ENCODE results near the gene GINS2. TPM values are rescaled to one million over a fixed set of nuclear protein-coding genes. Genes with fewer than 3 reads are reported as not detected.

The GINS2 gene
- total and polyA plus RNA-seq, 11 donors = 0.15 to 4.2 (median 0.53) TPM; not detected in 1

GRCh38 chr16:85661740-85662481 is 26.8 kb downstream of the GINS2 start:
- no peak for TF ChIP-seq POLR2A (IDR thresholded peaks at IDR 0.05)
- TF ChIP-seq, protein P1, sequence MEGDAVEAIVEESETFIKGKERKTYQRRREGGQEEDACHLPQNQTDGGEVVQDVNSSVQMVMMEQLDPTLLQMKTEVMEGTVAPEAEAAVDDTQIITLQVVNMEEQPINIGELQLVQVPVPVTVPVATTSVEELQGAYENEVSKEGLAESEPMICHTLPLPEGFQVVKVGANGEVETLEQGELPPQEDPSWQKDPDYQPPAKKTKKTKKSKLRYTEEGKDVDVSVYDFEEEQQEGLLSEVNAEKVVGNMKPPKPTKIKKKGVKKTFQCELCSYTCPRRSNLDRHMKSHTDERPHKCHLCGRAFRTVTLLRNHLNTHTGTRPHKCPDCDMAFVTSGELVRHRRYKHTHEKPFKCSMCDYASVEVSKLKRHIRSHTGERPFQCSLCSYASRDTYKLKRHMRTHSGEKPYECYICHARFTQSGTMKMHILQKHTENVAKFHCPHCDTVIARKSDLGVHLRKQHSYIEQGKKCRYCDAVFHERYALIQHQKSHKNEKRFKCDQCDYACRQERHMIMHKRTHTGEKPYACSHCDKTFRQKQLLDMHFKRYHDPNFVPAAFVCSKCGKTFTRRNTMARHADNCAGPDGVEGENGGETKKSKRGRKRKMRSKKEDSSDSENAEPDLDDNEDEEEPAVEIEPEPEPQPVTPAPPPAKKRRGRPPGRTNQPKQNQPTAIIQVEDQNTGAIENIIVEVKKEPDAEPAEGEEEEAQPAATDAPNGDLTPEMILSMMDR (IDR thresholded peaks at IDR 0.05) = no peak
- no peak overlapping the region for H3K4me3 ChIP-seq
- H3K9me3 ChIP-seq = no peaks in the 10 kb centered on the region
- ATAC-seq = no peak
- no peaks in the 10 kb centered on the region for H3K27me3 ChIP-seq
- 94 to 96% (median 95%) methylated on average over 23 to 26 of the region's 26 CpGs for whole genome bisulfite sequencing, 4 donors
- peak in 2 of 5 donors; percentile 24 to 58 for DNase-seq
- intact Hi-C loops (cut with DNase I) = loop anchor here in 5 of 10 donors (2.0 to 5.0 kb wide), 2 partner anchors 55 kb away; no protein-coding TSS in a partner anchor
- peaks cover 0 to 18% (median 9%) of the 10 kb centered on the region in 12 donors for H3K4me1 ChIP-seq
- H3K27ac ChIP-seq = no peak overlapping the region
- peaks cover 0 to 96% (median 79%) of the 10 kb centered on the region in 9 donors for H3K36me3 ChIP-seq

DNA sequence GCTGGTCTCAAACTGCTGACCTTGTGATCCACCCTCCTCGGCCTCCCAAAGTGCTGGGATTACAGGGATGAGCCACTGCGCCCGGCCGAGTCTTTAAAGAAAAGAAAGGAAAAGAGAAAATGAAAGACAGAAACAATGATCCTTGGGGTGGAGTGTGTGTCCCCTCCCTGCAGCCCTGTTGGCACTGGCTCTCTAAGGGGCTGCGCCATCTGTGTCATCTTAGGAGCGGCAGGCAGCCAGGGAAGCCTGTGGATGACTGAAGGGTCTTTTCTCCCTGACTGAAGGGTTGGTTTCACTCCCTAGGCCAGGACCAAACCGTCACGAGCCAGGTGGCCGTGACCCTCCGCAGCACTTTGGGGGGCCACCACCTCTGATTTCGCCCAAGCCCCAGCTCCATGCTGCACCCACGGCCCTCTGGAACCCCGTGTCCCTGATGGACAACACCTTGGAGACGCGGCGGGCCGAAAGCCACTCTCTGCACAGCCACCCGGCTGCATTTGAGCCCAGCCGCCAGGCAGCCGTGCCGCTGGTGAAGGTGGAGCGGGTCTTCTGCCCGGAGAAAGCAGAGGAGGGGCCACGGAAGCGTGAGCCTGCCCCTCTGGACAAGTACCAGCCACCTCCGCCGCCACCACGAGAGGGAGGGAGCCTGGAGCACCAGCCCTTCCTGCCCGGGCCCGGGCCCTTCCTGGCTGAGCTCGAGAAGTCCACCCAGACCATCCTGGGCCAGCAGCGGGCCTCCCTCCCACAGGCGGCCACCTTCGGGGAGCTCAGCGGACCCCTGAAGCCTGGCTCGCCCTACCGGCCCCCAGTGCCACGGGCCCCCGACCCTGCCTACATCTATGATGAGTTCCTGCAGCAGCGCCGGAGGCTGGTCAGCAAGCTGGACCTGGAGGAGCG is 27.7 kb downstream of the GINS2 start:
- no peak for TF ChIP-seq POLR2A (IDR thresholded peaks at IDR 0.05)
- TF ChIP-seq, protein P1 (IDR thresholded peaks at IDR 0.05) = no peak
- DNase-seq = peak in 3 of 5 donors; percentile 27 to 65 (median 33)
- no peak for ATAC-seq
- no peaks in the 10 kb centered on the region for H3K9me3 ChIP-seq
- H3K4me1 ChIP-seq = peaks cover 0 to 18% (median 9%) of the 10 kb centered on the region in 12 donors
- H3K4me3 ChIP-seq = no peak overlapping the region
- no peak overlapping the region for H3K27ac ChIP-seq
- intact Hi-C loops (cut with DNase I) = loop anchor here in 5 of 10 donors (2.0 to 5.0 kb wide), 2 partner anchors 56 kb away; no protein-coding TSS in a partner anchor
- H3K36me3 ChIP-seq = peaks cover 0 to 96% (median 79%) of the 10 kb centered on the region in 9 donors
- WGBS, 4 donors = 92 to 97% (median 95%) methylated on average over 22 to 42 of the region's 42 CpGs
- no peaks in the 10 kb centered on the region for H3K27me3 ChIP-seq

DNA sequence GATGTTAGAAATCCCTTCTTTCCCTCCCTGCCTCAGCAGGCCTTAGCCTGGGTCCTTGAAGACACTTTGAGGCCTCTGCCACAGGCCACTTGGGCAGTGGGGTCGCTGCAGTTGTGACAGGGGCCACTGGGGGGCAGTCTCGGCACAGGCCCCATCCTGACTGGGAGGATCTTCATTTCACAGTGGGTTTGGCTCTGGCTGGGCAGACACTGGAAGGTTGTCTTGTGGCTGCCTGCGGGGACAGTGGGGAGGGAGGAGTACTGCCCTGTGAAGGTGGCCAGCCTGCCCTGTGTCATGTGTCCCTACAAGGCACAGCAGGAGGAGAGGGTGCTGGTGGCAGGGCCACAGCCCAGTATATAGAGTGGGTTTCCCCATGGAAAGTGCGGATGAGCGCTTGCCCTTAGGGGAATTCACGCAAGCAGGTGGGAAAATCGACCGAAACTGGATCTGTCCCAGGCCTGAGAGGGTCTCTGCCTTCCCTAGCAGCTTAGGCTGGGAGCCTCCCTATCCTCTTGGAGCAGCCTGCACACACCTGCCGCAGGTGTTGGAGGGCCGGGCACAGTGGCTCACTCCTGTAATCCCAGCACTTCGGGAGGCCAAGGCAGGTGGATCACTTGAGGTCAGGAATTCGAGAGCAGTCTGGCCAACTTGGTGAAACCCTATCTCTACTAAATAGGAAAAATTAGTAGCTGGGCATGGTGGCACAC is 28.8 kb downstream of the GINS2 start:
- Histone ChIP-seq H3K4me1 (peaks cover 0 to 18% (median 9%) of the 10 kb centered on the region in 12 donors), H3K27me3 (no peaks in the 10 kb centered on the region), H3K36me3 (peaks cover 0 to 96% (median 78%) of the 10 kb centered on the region in 9 donors), H3K27ac (peak overlapping the region in 9 of 12 donors; percentile 13 to 67 (median 38)), H3K4me3 (no peak overlapping the region), H3K9me3 (no peaks in the 10 kb centered on the region)
- TF ChIP-seq, protein P1 (IDR thresholded peaks at IDR 0.05) = peak; percentile 86 to 97 (median 90)
- TF ChIP-seq POLR2A (IDR thresholded peaks at IDR 0.05) = no peak
- peak; percentile 66 to 85 (median 73) for DNase-seq
- ATAC-seq = peak; percentile 87 to 95 (median 90)
- WGBS, 4 donors = 67 to 73% (median 71%) methylated on average over 12 of the region's 12 CpGs
- intact Hi-C loops (cut with DNase I) = loop anchor here in 6 of 10 donors (2.0 to 5.0 kb wide), 2 partner anchors 57 kb away; no protein-coding TSS in a partner anchor
